GM19193 (cell line): ENCODE measurements around the gene EXOC3.

ENCODE experiments used
- POLR2A ChIP-seq: IDR thresholded peaks from 4 replicates; pipeline ENCODE4 v1.6.1; 2011; ENCODE audit not compliant: insufficient read depth, insufficient read length; ENCODE audit errors: extremely low read depth

EXOC3 gene

DNA sequence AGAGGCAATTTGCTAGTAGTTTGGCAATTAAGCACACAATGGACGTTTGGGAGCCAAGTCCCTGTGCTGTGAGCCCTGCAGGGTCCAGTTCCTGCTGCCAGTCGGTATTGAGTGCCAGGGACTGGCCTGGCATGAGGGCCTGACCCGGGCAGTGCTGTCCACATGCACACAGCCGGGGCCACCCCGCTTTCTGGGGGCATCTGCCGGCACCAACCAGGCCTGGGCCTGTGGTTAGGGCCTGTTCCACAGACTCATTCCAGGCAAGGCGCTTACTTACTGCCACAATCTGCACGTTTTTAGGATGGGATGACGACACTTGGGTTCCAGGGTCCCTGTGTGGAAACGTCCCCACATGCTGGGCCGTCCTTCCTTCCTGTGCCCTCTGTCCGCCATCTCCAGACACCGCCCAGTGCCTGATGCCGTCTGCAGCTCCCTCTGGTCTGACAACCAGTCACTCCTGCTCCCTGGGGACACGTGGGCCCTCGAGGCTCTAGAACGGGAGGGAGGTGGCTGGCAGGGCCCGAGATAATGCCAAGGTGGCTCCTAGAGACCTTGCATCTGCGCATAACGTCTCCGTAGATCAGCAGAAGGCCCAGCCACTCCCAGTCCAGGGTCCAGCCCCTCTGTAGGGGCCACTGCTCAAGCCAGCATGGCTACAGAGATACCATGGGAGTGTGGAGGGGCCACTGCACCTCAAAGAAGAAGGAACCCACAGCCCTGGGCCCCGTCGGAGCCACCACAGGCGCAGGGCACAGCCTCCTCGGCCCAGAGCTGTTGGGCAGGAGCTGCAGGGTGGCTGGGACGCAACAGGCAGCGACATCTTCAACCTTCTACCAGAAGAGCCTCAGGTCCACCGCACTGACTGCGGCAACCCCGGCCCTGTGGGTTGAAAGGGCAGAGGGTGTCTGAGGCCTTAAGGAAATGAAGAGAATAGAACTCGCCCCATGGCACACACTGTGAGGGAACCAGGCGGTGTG lies 56.5 kb downstream of the EXOC3 start:
- no peak for TF ChIP-seq POLR2A

DNA sequence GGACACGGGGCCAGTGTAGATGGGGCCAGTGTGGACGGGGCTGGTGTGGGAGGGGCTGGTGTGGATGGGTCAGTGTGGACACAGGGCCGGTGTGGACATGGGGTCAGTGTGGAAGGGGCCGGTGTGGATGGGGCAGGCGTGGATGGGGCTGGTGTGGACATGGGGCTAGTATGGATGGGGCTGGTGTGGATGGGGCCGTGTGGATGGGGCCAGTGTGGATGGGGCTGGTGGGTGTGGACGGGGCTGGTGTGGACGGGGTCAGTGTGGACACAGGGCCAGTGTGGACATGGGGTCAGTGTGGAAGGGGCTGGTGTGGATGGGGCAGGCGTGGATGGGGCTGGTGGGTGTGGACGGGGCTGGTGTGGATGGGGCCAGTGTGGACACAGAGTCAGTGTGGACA lies 57.5 kb downstream of the EXOC3 start:
- TF ChIP-seq POLR2A: no peak

DNA sequence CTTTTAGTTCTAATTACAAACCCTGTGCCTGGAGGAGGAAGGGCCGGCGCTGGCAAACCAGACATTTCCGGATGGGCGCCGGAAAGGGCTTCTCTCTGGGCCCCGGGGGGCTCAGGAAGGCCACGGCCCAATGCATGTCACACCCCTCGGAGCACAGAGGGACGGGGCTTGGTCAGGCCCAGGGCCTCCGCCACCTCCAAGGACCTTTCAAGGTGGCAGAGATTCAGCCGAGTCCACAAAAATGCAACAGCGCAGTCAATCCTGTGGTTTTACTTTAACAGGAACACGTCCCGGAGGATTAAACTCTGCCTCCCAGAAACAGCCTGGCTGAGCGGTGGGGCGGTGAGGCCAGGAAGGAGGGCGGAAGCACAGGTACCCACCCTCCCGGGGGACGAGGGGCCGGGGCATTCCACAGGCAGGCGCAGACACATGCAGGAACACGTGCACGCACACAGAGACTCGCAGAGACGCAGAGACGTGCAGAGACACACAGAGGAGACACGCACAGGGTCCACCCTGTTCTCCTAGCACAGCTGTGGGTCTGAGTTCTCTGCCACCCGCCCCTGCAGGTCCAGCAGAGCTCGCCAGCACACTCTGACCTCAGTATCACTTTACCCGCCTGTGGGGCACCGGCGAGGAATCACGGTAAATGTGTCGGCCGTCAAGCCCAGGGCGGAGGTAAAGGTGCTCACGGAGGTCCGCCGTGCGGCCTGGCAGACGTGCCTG lies 58.3 kb downstream of the EXOC3 start:
- TF ChIP-seq POLR2A: no peak

DNA sequence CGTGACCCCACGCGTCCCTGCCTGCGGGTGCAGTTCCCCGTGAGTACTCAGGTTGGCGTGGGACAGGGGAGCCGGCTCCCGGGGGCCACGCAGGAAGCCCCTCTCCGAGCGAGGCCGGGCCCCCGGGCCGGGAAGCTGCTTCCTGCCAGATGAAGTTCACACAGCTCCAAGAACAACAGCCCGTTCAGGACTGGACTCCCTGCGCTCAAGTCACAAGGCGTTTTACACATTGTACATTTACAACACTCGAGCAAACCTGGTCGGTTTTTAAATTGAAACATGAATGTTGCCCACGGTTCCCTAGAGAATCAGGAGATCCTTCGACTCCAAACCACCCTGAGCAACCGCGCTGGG lies 58.8 kb downstream of the EXOC3 start:
- no peak for TF ChIP-seq POLR2A

DNA sequence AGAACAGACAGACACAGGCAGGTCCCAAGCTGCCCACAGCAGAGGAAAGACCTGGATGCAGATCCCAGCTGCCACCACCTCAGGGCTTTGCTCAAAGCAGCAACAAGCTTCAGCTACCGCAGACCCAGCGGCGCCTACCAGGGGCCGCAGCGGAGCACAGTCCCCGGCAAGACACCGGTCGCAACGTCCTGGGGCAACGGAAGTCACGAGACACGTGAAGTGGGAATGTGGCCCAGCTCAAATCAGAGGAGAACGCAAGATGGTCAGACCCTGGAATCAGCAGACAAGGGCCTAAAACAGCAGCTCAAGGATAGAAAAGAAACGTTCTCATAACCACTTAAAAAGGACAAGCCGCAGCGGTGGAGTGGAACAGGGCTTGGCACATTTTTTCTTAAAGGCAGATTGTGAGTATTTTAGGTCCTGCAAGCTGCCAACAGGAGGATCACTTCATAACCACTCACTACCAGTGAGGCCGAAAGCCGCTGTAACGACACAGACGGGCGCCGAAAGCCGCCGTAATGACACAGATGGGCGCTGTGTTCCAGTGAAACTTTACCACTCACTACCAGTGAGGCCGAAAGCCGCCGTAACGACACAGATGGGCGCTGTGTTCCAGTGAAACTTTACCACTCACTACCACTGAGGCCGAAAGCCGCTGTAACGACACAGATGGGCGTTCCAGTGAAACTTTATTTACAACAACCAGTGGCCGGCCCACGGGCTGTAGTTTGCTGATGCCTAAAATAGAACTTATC lies 59.5 kb downstream of the EXOC3 start:
- TF ChIP-seq POLR2A: no peak

DNA sequence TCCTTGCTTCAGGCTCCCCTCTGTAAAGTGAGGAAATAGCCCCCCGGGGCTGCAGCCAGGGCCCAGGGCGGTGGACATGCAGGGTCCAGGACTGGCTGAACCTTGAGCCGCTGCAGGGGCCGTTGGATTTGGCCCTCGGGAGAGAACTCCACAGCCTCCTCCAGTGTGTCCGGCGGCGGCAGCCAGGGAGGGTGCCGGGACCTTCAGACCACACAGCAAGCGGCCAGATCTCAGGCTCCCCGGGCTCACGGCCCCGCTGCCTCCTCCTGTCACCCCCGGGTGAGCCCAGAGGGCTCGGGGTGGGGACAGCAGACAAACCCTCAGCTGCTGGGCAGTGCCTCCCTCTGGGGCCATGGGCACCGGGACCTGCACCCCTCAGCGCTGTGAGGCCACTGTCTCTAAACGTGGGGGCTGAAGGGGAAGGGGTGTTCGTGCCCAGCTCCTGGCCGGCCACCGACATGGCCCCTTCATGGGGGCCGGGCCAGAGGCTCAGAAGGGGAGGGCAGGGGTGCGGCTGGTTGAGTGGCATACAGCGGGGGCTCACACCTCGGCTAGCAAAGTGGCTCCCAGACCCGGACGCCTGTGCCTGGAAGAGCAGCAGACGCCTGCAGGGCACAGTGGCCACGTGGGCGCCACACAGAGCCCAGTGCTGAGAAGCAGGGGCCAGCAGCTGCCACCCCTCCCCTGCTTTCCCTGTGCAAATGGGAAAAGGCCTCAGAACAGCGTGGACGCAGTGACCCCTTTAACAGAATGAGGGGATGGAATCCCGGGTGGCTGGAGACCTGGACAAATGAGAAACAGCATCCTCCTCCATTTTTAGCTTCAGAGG lies 61.6 kb downstream of the EXOC3 start:
- TF ChIP-seq POLR2A: no peak

DNA sequence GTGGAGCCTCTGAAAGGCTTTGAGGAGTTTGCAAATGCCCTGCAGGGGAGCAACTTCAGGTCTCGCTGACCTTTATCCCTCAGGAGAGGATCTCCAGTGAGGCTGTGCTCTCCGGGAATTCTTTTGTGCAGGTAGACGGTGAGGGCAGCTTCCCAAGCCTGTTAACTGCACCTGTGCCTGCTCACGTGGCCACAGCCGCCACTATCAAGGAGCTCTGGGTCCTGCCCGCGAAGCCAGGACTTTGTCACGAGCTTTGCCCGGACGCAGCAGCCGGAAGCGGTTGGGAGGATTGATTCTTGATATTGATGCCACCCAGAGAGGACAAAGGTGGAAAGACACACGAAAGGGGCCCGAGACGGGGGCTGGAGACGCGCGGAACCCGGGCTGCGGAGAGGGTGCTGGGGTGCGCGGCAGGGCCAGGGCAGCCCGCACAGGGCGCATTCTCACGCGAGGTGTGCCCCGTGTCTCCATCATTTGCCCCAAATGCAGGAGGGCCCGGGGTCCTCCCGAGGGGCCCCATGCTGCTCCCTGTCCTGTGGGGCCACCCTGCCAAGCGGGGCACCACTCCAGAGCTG lies 63.1 kb downstream of the EXOC3 start:
- TF ChIP-seq POLR2A: no peak

DNA sequence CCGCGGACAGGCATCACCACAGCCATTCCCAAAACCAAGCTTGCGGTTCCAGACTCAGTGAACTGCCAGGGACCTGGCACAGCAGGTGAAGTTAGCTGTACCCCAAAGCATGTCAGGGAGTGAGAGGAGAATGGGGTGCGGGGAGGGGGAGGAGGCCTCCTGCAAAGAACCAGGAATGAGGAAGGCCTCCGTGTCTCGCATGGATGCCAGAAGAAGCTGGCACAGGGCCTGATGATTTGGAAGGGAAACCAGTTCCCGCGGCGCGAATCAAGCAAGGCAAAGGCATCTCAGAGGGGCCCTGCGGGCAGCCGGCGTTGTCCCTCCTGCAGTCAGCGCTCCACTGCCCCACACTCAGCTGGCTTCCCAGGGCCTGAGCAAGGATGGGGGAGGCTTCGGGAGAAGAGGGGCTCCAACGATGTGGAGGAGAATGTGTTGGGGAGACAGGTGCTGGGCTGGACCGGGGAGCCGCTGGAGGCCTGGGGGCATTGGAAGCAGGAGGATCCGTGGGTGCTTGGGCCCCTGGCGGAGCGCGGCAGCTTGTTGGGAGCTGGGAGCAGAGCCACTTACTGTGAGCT lies 66.7 kb downstream of the EXOC3 start:
- TF ChIP-seq POLR2A: no peak

DNA sequence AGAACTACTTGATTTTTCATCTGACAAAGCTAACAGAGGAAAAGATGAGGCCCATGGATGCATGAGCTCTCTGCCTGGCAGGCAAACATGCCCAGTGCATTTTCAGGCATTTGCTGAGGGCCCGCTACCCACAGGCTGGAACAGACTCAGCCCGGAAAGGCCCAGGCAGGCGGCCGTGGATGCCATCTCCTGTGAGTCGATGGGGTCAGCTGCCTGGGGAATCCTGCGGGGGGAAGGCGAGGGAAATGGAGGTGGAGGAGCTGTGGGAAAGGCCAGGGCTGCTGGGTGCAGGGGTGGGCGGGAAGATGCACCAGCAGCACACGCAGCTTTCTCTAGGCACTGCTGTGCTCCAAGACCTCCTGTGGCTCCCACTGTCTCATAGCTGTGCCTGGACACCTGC lies 67.5 kb downstream of the EXOC3 start:
- no peak for TF ChIP-seq POLR2A

DNA sequence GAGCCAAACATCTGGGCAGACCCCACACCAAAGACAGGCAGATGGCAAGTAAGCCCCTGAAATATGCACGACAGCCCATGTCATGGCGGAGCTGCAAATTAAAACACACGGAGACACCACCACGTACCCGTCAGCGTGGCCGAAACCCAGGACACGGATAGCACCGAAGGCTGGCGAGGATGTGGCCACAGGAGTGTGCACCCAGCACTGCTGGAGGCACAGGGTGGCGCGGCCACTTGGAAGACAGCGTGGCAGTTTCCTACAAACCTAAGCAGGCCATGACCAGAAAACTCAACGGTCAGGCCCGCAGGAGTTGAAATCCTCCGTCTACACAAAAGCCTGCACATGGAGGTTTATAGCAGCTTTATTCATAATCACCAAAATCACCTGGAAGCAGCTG lies 68.5 kb downstream of the EXOC3 start:
- no peak for TF ChIP-seq POLR2A

DNA sequence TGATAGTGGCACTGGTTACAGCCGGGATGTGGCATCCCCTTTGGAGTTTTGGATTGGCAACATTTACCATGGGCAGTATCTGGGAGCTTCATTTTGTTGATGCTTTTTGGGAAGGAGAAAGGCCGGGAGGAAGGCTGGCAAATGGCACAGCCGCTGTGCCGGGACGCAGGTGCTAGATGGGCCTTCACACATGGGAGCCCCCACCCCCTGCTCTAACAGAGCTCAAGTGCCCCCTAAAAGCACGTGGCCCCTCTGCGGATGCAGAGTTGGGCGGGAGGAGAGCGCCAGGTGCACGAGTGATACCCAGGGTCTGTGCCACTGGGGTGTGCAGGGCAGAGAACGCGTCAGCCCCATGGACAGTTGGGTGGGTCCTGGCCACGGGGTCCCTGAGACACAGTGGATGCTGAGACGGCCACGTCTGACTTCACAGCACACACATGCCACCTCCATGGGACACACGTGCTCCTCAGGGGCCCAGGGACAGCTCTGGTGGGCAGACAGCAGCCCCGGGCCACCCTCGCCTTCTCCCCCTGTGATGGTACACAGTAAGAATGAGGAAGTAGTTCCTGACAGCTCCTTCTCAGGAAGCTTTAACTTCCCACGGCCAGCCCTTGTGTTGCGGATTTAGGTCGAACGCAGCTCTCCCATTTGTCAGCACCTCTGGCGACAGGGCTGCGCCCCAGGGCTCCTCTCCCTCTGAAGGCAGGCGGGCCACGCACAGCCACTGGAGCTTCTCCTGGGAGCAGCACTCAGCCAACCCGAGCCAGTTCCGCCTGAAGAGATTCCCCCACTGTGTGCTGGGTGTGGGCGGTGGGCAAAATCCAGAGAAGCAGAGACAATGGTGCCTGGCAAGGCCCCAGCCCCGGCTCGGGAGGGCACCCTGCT lies 70.5 kb downstream of the EXOC3 start:
- TF ChIP-seq POLR2A: no peak

DNA sequence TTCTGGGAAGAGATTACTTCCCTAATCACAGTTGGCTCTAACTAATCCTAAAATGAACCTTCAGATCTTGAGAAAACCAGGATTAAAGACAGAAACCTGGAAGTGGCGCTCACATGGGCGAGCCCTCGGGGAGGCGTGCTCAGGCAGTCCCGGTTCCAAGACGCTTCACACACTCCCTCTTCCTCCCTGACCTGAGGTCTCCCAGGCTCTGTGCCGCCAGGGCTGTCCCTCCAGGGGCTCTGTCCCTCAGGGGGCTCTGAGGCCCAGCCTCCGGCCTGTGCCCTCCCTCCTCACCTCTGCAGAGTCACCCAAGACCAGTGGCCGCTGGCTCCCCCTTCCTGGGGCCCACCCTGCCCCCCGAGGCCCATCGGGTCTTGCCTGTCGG lies 71.1 kb downstream of the EXOC3 start:
- no peak for TF ChIP-seq POLR2A

DNA sequence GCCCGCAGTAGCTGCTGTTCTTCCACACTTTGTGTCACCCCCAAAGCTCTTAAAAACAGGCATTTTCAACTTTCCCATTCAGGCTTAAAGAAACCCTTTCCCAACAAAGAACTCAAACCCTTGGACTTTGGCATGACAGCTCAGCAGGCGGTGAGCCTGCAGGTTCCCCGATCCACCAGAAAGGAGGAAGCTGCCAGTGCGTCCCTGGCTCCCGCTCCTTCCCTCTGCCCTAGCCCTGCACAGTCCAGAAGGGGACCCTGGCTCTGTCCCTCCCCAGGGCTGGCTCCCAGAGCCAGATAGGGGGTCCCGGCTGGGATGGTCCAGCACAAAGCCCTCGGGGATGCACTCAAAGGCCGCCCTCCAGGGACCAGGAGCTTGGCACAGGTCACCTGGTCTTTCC lies 71.7 kb downstream of the EXOC3 start:
- TF ChIP-seq POLR2A: no peak
